Type B pancreatic cell (in vitro differentiated cells): Measurements from ENCODE around the gene SPSB4. TPM values are rescaled to one million over a fixed set of nuclear protein-coding genes. Genes with fewer than 3 reads are reported as not detected.

Source experiments
- DNase-seq: peaks from one replicate; pipeline ENCODE4 v3.0.0; 2021; ENCODE audit warnings: mixed read lengths; ENCODE audit not compliant: unreplicated experiment; ENCODE audit errors: extremely low spot score
- H3K27ac Mint-ChIP-seq: 2 replicates; pipeline ENCODE4 v1.8.0; 2021; ENCODE audit warnings: mild to moderate bottlenecking, mixed read lengths
- H3K27me3 Mint-ChIP-seq: 2 replicates; pipeline ENCODE4 v1.8.0; 2021; ENCODE audit warnings: mixed read lengths
- H3K36me3 Mint-ChIP-seq: 2 replicates; pipeline ENCODE4 v1.8.0; 2021; ENCODE audit warnings: mixed read lengths
- H3K4me1 Mint-ChIP-seq: one replicate; pipeline ENCODE4 v1.8.0; 2021; ENCODE audit warnings: mixed read lengths; ENCODE audit not compliant: unreplicated experiment
- H3K4me3 Mint-ChIP-seq: 2 replicates; pipeline ENCODE4 v1.8.0; 2021; ENCODE audit warnings: mild to moderate bottlenecking, mixed read lengths
- H3K9me3 Mint-ChIP-seq: 2 replicates; pipeline ENCODE4 v1.8.0; 2021; ENCODE audit warnings: mixed read lengths
- CTCF ChIP-seq: fragments of 200-600 bp; sonication (generic); conservative IDR thresholded peaks from 2 replicates; pipeline ENCODE4 v1.5.0; 2021; ENCODE audit warnings: antibody characterized with exemption, mild to moderate bottlenecking
- total RNA-seq: library from RNA; stranded (reverse); gene quantifications from 2 replicates; pipeline ENCODE4 v1.2.1, GENCODE V29; 2021; ENCODE audit warnings: low replicate concordance

Gene SPSB4
- total RNA-seq, 1 donor from 2014 or later, result 23.8 TPM

GRCh38 chr3:141094790-141095545, 43.8 kb downstream of the SPSB4 start:
- H3K36me3 Mint-ChIP-seq, result peaks cover 3% of the 10 kb centered on the region
- H3K4me3 Mint-ChIP-seq, result peak overlapping the region; percentile 57
- H3K27ac Mint-ChIP-seq, result peak overlapping the region; percentile 51
- peaks cover 37% of the 10 kb centered on the region for H3K4me1 Mint-ChIP-seq
- no peak for DNase-seq
- no peak for TF ChIP-seq CTCF
- H3K27me3 Mint-ChIP-seq, result no peaks in the 10 kb centered on the region
- peaks cover under 1% of the 10 kb centered on the region for H3K9me3 Mint-ChIP-seq

GRCh38 chr3:141095546-141095937, 44.4 kb downstream of the SPSB4 start:
- Mint-ChIP-seq H3K4me3 (peak overlapping the region; percentile 57), H3K36me3 (peaks cover 3% of the 10 kb centered on the region), H3K4me1 (peaks cover 35% of the 10 kb centered on the region), H3K9me3 (peaks cover 4% of the 10 kb centered on the region), H3K27me3 (no peaks in the 10 kb centered on the region), H3K27ac (no peak overlapping the region)
- TF ChIP-seq CTCF, result no peak
- DNase-seq, result no peak

- Mint-ChIP-seq H3K27ac (no peak overlapping the region), H3K4me1 (peaks cover 31% of the 10 kb centered on the region), H3K4me3 (no peak overlapping the region), H3K36me3 (peaks cover 3% of the 10 kb centered on the region), H3K9me3 (peaks cover 4% of the 10 kb centered on the region), H3K27me3 (no peaks in the 10 kb centered on the region)
- TF ChIP-seq CTCF, result no peak
- DNase-seq, result no peak
These were observed 45.0 kb downstream of the SPSB4 start for GRCh38 chr3:141096164-141096563.

GRCh38 chr3:141096981-141097380, 45.8 kb downstream of the SPSB4 start:
- Mint-ChIP-seq H3K4me3 (no peak overlapping the region), H3K27ac (no peak overlapping the region), H3K27me3 (no peaks in the 10 kb centered on the region), H3K4me1 (peaks cover 27% of the 10 kb centered on the region), H3K36me3 (peaks cover 3% of the 10 kb centered on the region), H3K9me3 (peaks cover 4% of the 10 kb centered on the region)
- no peak for TF ChIP-seq CTCF
- no peak for DNase-seq

GRCh38 chr3:141100112-141100511, 49.0 kb downstream of the SPSB4 start:
- peaks cover 3% of the 10 kb centered on the region for H3K36me3 Mint-ChIP-seq
- no peak overlapping the region for H3K4me3 Mint-ChIP-seq
- peaks cover 4% of the 10 kb centered on the region for H3K9me3 Mint-ChIP-seq
- no peak overlapping the region for H3K27ac Mint-ChIP-seq
- no peaks in the 10 kb centered on the region for H3K27me3 Mint-ChIP-seq
- H3K4me1 Mint-ChIP-seq, result peaks cover 22% of the 10 kb centered on the region
- no peak for TF ChIP-seq CTCF
- no peak for DNase-seq
